Osteoblast (primary cell): ENCODE measurements around the gene GABRB1. TPM values are rescaled to one million over a fixed set of nuclear protein-coding genes. Genes with fewer than 3 reads are reported as not detected.

Experiments used
- DNase-seq: peaks from one replicate; pipeline ENCODE4 v3.0.0; 2011; ENCODE audit warnings: low spot score, mixed read lengths; ENCODE audit not compliant: insufficient read length; ENCODE audit errors: missing footprints
- H2AFZ ChIP-seq: 2 replicates; pipeline ENCODE4 v1.6.0; 2011; ENCODE audit warnings: mild to moderate bottlenecking, low read length
- H3K27ac ChIP-seq: 2 replicates; pipeline ENCODE4 v1.5.1; 2011; ENCODE audit warnings: mild to moderate bottlenecking, low read depth, low read length, moderate library complexity
- H3K27me3 ChIP-seq: 2 replicates; pipeline ENCODE4 v1.6.0; 2012; ENCODE audit warnings: mild to moderate bottlenecking, control low read depth, inconsistent platforms, low read length, moderate library complexity; ENCODE audit not compliant: insufficient read depth
- H3K36me3 ChIP-seq: 2 replicates; pipeline ENCODE4 v1.5.1; 2011; ENCODE audit warnings: mild to moderate bottlenecking, low read length, control low read depth, moderate library complexity; ENCODE audit not compliant: insufficient read depth
- H3K4me1 ChIP-seq: 2 replicates; pipeline ENCODE4 v1.5.1; 2011; ENCODE audit warnings: mild to moderate bottlenecking, low read length, control low read depth, moderate library complexity; ENCODE audit not compliant: insufficient read depth
- H3K4me2 ChIP-seq: 2 replicates; pipeline ENCODE4 v1.6.0; 2011; ENCODE audit warnings: mild to moderate bottlenecking, low read length; ENCODE audit not compliant: insufficient read depth
- H3K4me3 ChIP-seq: fragments of 200-600 bp; sonication (generic); 3 replicates; pipeline ENCODE4 v1.5.1; 2012; ENCODE audit warnings: mild to moderate bottlenecking, low read length, inconsistent platforms; ENCODE audit not compliant: insufficient read depth
- H3K79me2 ChIP-seq: 2 replicates; pipeline ENCODE4 v1.6.0; 2012; ENCODE audit warnings: mild to moderate bottlenecking, low read length, control low read depth, inconsistent platforms; ENCODE audit not compliant: insufficient read depth
- H3K9me3 ChIP-seq: 2 replicates; pipeline ENCODE4 v1.5.1; 2011; ENCODE audit warnings: low read depth, low read length, control low read depth
- H4K20me1 ChIP-seq: 2 replicates; pipeline ENCODE4 v1.6.0; 2012; ENCODE audit warnings: mild to moderate bottlenecking, low read length, control low read depth; ENCODE audit not compliant: insufficient read depth
- CTCF ChIP-seq: IDR thresholded peaks from 2 replicates; pipeline ENCODE4 v1.5.1; 2011; ENCODE audit warnings: mild to moderate bottlenecking, low read depth, low read length, moderate library complexity; ENCODE audit errors: extremely low read depth
- total RNA-seq: library from RNA; depleted of rRNA; stranded (reverse); fragments of >200 nt; gene quantifications from 2 replicates; pipeline ENCODE4 v1.2.3, GENCODE V29; 2012

Gene GABRB1
- total RNA-seq, 1 donor = not detected

GRCh38 chr4:47313384-47313783 lies 282.0 kb downstream of the GABRB1 start:
- Histone ChIP-seq H3K27ac (no peak overlapping the region), H3K4me2 (no peak overlapping the region), H3K4me1 (peaks cover 2% of the 10 kb centered on the region), H3K36me3 (no peaks in the 10 kb centered on the region), H4K20me1 (no peaks in the 10 kb centered on the region), H3K4me3 (no peak overlapping the region), H2AFZ (peak overlapping the region; percentile 43), H3K9me3 (no peaks in the 10 kb centered on the region), H3K27me3 (no peaks in the 10 kb centered on the region), H3K79me2 (no peaks in the 10 kb centered on the region)
- TF ChIP-seq CTCF = no peak
- DNase-seq = no peak

GRCh38 chr4:47315346-47315745 lies 284.0 kb downstream of the GABRB1 start:
- Histone ChIP-seq H2AFZ (no peak overlapping the region), H3K9me3 (no peaks in the 10 kb centered on the region), H4K20me1 (no peaks in the 10 kb centered on the region), H3K27me3 (no peaks in the 10 kb centered on the region), H3K4me2 (no peak overlapping the region), H3K79me2 (no peaks in the 10 kb centered on the region), H3K4me1 (peaks cover 2% of the 10 kb centered on the region), H3K4me3 (no peak overlapping the region), H3K36me3 (no peaks in the 10 kb centered on the region), H3K27ac (no peak overlapping the region)
- DNase-seq = no peak
- TF ChIP-seq CTCF = no peak

DNA sequence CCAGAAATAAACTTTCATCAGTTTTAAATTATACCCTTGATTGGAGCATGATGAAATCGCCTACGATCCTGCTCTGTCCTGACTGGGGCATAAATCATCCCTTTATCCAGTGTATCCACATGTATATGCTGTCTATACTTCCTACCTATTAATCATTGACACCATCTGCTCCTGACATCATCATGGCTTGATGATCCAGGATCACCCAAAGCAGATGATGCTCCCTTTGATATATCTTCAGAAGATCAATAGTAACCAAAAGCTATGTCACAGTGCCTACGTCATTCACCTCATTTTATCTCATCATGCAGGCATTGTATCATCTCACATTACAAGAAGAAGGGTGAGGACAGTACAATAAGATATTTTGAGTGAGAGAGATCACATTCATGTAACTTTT lies 294.7 kb downstream of the GABRB1 start:
- no peak for DNase-seq
- Histone ChIP-seq H4K20me1 (no peaks in the 10 kb centered on the region), H3K27me3 (no peaks in the 10 kb centered on the region), H3K36me3 (no peaks in the 10 kb centered on the region), H2AFZ (no peak overlapping the region), H3K4me2 (no peak overlapping the region), H3K9me3 (no peaks in the 10 kb centered on the region), H3K4me1 (no peaks in the 10 kb centered on the region), H3K79me2 (no peaks in the 10 kb centered on the region), H3K27ac (no peak overlapping the region), H3K4me3 (no peak overlapping the region)
- no peak for TF ChIP-seq CTCF

GRCh38 chr4:47330866-47331265 lies 299.5 kb downstream of the GABRB1 start:
- no peak for TF ChIP-seq CTCF
- Histone ChIP-seq H3K9me3 (no peaks in the 10 kb centered on the region), H3K4me3 (no peak overlapping the region), H4K20me1 (no peaks in the 10 kb centered on the region), H3K4me2 (no peak overlapping the region), H3K27me3 (no peaks in the 10 kb centered on the region), H3K27ac (no peak overlapping the region), H3K36me3 (no peaks in the 10 kb centered on the region), H3K4me1 (peaks cover 3% of the 10 kb centered on the region), H2AFZ (no peak overlapping the region), H3K79me2 (no peaks in the 10 kb centered on the region)
- DNase-seq = no peak
